NCI-H82 treated with DMSO at 0.1 percent for 48 hours (cell line): ENCODE results near the gene MS4A2.
"Not testable (repeated sequence)": the region's sequence is repeated elsewhere in the genome, so short reads cannot be mapped to it uniquely, and the experiment has no call there.

ENCODE experiments used
- DNase-seq: peaks from one replicate; lab custom pipeline; 2025; ENCODE audit not compliant: unreplicated experiment; lab: John Stamatoyannopoulos, UW

MS4A2 gene

DNA sequence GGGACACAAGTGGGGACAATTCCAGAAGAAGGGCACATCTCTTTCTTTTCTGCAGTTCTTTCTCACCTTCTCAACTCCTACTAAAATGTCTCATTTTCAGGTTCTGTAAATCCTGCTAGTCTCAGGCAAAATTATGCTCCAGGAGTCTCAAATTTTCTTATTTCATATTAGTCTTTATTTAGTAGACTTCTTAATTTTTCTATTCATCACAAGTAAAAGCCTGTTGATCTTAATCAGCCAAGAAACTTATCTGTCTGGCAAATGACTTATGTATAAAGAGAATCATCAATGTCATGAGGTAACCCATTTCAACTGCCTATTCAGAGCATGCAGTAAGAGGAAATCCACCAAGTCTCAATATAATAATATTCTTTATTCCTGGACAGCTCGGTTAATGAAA is at the start of gene MS4A2:
Gene MS4A2, plus strand, starts transcription at position 301 of the 400 bp plus-strand sequence. CDS start 102 bp downstream, outside the sequence.
- DNase-seq: no peak

DNA sequence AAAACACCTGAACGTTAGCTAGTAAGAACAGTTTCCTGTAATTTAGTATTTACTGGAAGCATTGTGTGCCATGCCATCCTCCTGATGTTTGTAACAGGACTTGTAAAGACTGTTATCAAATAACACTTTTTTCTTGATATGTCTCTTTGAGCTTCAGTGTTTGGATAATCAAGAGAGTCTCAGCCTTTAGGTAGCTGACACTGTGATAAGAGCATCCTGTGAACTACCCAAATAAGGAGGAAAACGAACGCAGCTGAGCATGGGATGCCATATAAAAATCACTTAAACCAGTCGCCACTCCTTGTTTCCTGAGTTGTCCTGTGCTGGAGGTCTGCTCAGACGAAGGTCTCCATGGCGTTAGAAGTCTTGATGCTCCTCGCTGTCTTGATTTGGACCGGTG is 48.4 kb upstream of the MS4A2 start, which contains the start of gene OOSP2:
Gene OOSP2, plus strand, starts transcription at position 301 of the 400 bp plus-strand sequence. Its CDS starts 51 bp downstream, at position 352.
- DNase-seq: no peak

DNA sequence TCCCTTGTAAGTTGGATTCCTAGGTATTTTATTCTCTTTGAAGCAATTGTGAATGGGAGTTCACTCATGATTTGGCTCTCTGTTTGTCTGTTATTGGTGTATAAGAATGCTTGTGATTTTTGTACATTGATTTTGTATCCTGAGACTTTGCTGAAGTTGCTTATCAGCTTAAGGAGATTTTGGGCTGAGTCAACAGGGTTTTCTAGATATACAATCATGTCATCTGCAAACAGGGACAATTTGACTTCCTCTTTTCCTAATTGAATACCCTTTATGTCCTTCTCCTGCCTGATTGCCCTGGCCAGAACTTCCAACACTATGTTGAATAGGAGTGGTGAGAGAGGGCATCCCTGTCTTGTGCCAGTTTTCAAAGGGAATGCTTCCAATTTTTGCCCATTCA is 38.0 kb upstream of the MS4A2 start:
- not testable (repeated sequence) for DNase-seq

DNA sequence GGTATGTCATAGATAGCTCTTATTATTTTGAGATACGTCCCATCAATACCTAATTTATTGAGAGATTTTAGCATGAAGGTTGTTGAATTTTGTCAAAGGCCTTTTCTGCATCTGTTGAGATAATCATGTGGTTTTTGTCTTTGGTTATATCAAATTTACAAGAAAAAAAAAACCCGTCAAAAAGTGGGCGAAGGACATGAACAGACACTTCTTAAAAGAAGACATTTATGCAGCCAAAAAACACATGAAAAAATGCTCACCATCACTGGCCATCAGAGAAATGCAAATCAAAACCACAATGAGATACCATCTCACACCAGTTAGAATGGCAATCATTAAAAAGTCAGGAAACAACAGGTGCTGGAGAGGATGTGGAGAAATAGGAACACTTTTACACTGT is 37.6 kb upstream of the MS4A2 start:
- not testable (repeated sequence) for DNase-seq

DNA sequence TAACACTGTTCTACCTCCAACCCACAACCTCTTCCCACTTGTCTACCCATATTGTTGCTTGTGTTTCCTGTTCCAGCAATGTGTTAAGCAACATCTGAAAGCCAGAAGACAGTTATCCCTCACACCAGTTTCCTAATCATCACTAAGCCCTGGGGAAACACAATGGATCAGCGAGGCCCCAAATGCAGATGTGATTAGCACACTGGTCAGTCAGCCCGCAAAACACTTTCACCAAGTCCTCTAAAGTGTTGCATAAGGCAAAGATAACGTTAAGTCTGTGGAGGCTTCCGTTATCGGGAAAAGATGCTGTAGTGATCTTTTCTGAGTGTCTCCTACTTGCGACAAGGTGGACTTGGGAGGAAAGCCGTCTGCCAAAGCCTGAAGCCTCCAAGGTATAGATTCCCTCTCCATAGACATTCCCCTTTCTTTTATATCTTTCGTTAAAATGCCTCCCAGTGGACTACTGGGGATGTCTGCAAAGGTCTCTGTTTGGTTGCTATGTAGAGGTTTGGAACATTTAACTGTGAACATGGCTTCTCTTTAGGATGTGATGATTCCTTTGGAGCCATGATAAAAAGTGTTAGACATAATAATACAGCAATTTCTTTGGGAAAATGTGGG is 32.0 kb upstream of the MS4A2 start, which contains the start of gene MS4A3:
Gene MS4A3, plus strand, starts transcription at position 317 of the 621 bp plus-strand sequence. CDS start 4,496 bp downstream, outside the sequence.
- DNase-seq: no peak

DNA sequence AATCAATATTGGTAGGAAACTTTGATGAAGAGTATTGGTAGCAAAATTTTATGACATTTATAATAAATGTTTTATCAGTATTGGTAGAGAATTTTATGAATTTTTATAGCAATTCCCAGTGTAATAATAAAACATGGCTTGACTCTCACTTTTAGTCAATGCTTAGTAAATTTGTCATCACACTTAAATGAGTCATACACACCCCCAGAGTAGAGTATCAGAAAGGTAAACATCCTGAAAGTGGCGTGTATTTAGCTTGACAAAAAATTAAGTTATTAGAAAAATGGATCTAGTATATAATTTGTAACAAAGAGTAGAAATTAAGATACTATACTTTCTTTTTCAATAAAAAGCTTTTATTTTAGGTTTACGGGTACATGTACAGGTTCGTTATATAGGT is 29.4 kb upstream of the MS4A2 start:
- DNase-seq: no peak

DNA sequence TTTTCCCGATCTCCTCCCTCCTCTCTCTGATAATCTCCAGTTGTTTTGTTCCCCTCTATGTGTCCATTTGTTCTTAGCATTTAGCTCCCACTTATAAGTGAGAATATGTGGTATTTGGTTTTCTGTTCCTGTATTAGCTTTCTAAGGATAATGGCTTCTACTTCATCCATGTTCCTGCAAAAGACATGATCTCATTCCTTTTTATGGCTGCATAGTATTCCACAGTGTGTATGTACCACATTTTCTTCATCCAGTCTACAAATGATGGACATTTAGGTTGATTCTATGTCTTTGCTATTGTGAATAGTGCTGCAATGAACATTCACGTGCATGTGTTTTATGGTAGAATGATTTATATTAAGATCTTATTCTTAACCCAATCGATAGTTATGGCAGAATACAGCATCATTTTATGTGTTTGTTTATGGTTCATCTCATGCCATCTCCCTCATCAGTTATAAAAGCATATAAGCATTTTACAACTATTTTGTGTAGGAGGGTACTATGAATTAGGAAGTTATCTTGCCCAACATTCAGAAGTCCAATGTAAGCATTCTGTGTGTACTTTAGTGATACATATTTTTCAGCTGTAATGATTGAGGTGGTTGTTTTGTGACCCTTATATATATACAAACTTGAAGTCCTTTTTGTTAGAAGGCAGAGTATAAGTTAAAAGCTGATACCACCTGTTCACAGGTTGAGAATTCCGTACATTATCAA is 28.8 kb upstream of the MS4A2 start:
- DNase-seq: no peak

DNA sequence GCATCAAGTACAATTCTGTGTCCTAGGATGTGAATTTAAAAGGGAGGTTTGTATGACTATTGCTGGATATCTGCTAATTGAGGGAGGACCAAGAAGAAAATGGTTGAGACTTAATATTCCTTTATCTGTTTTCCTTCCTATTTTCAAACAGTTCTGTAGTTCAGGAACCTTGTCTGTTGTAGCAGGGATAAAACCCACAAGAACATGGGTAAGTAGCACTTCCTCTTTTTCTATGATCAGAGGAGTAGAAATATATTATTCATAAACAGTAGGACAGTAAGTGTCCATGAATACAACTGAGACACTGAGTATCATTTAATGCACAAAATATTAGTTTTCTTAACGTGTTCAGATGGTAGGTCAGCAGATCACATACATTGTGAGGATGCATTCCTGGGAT is 24.4 kb upstream of the MS4A2 start:
- DNase-seq: no peak

DNA sequence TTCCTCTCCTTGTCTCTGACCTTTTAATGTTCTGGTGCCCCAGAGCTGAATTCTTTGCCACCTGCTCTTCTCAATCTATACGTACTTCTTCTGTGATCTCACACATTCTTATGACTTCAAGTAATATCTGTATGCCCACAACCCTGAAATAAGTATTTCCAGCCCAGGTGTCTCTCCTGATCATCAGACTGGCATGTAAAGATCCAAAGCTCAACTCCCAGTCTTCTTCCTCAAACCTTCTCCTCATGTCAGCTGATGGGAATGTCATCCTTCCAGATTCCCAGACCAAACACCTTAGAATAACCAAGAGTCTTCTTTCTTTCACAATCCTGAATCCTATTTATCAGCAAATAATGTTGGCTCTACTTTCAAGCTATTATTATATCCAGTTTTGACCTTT is 22.7 kb upstream of the MS4A2 start:
- DNase-seq: no peak

DNA sequence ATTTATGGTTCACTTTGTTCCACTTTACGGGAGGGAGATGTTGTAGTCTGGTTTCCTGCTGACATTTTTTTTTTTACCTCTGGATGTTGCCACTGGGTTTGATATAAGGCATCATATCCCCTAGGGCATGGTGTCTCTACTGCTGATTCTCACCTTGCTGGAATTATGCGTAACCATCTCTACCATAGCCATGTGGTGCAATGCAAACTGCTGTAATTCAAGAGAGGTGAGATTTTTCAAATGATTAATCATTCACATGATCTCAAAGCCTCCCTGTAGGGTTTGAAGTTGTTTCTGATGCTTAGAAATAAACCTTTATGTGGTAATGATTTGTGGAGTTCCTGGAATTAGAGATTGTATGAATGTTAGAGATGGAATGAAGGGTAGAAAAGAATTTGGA is 19.0 kb upstream of the MS4A2 start:
- DNase-seq: no peak

DNA sequence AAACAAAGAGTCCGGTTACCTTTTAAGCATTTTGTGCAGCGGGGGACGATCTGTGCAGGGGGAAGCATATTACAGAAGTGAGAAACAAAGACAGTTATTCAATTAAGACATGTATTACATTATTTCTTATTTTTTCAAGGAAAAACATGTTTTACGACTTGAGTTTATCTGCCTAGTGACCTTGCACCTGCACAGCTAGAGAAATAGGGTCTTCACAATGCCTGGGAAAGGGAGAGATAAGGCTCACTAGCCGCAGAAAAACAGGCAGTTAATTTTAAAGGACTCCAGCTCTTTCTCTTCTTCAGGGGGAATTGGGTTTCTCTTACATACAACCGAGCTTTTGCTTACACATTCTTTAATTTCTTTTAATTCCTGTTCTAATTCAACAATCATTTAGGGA is 16.8 kb upstream of the MS4A2 start:
- not testable (repeated sequence) for DNase-seq

DNA sequence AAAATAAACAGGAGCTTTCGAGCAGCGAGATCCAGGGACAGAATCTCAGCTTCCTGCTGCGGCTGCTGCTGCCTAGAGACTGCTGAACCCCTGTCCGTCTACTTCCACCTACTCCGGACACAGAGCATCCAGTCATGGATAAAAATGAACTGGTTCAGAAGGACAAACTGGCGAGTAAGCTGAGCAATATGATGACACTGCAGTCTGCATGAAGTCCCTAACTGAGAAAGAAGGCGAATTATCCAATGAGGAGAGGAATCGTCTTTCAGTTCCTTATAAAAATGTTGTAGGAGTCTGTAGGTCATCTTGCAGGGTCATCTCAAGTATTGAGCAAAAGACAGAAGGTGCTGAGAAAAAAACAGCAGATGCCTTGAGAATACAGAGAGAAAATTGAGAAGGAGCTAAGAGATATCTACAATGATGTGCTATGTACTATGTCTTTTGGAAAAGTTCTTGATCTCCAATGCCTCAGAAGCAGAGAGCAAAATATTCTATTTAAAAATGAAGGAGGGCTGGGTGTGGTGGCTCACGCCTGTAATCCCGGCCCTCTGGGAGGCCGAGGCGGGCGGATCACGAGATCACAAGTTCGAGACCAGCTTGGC is 11.1 kb upstream of the MS4A2 start:
- DNase-seq: no peak

DNA sequence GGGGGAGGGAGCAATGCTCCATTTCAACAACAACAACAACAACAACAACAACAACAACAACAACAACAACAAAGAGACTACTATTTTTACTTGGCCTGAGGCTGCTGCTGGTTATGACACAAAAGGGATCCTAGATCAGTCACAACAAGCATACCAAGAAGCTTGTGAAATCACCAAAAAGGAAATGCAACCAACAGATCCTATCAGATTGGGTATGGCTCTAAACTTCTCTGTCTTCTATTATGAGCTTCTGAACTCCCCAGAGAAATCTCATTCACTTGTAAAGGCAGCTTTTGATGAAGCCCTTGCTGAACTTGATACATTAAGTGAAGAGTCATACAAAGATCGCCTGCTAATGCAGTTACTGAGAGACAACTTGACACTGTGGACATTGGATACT is 10.5 kb upstream of the MS4A2 start:
- DNase-seq: no peak

DNA sequence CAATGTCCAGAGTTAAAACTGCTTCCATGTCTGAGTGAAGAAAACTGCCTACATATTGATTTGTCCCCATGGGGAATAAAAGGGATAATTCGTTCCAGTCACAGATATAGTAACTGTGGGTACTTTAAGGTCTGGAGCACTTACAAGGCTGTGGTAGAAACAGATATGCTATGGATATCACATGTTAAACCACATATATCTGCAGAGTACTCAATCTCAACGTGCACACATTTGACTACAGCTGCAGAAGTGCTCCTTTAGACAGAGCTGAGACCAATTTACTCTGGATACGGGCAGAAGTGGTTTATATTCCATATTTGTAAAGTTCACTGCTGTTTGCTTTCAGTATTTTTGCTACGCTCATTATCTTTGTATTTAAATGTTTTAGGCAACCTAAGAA is 9.7 kb upstream of the MS4A2 start:
- DNase-seq: no peak

DNA sequence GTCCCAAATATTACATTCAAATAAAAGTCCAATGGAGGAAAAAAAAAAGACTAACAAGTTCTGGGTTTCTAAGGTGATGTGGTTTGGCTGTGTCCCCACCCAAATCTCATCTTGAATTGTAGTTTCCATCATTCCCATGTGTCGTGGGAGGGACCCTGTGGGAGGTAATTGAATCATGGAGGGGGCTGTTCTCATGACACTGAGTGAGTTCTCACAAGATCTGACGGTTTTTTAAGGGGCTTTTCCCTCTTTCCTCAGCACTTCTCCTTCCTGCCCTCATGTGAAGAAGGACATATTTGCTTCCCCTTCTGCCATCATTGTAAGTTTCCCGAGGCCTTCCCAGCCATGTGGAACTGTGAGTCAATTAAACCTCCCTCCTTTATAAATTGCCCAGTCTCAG is 7.9 kb upstream of the MS4A2 start:
- DNase-seq: no peak

DNA sequence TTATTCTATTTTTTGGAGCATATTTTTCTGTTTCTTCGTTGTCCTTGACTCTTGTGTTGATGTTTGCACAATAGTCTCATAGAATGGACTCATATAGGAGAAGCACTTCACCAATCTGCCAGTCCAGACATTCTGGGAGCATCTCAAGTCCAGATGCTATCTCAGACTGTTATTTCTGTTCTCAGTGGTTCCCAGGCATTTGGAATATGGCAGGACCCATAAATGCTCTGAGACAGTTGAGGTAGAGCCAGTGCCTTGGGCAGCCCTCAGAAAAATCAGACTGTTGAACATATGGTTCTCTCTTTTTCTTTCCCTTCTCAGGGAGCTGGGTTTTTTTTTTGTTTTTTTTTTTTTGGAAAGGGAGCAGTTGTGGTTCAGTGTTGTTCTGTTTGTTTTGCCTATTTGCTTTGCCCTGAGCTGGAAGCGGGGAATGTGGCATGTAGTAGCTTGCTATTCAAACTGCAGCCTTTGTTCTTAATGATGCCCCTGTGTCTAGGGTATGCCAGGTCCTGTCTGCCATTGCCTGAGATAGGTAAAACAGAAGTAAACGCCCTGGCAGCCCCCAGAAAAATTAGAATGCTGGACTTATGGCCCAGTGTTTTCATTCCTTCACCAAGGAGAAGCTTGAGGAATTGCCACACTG is 3.7 kb upstream of the MS4A2 start:
- no peak for DNase-seq

DNA sequence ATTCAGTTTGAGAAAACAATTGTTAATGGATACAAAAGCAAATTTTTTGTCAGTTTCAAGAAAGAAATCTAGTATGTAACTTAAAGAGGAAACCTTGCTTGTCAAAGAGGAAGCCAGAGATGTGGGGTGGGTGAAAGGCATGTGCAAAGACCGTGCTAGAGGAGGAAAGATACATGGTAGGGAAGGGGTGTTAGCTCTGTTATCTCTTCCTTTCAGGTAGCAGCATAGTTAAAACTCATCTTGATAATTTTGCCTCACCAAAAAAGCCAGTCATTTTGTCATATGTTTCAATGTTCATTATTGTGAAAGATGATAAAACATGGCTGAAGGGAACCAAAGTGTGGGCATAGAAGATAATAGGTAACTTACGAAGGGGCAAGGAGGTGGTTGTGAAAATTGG is 2.6 kb upstream of the MS4A2 start:
- no peak for DNase-seq

DNA sequence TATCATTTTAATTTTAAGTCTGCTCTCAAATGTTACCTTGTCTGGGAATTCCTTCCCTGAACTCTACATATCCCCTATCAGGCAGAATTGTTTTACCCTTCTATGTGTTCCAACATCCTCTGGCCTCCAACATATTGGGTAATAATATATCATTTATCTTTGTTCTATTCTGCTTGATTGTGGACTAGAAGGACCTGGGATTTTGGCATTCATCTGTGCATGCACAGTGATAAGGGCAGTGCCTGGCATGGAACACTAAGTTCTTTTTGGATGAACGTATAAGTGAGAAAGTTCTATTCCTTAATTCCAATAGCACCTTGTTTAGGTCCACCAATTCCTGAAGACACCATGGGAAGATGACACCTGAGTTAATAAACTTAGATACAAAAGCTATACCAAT is 1.2 kb upstream of the MS4A2 start:
- DNase-seq: no peak

DNA sequence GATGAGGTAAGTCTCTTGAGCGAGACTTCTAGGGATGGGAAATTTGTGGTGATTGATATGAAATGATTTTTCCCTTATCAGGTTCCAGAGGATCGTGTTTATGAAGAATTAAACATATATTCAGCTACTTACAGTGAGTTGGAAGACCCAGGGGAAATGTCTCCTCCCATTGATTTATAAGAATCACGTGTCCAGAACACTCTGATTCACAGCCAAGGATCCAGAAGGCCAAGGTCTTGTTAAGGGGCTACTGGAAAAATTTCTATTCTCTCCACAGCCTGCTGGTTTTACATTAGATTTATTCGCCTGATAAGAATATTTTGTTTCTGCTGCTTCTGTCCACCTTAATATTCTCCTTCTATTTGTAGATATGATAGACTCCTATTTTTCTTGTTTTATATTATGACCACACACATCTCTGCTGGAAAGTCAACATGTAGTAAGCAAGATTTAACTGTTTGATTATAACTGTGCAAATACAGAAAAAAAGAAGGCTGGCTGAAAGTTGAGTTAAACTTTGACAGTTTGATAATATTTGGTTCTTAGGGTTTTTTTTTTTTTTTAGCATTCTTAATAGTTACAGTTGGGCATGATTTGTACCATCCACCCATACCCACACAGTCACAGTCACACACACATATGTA is 7.1 kb downstream of the MS4A2 start:
- DNase-seq: no peak

DNA sequence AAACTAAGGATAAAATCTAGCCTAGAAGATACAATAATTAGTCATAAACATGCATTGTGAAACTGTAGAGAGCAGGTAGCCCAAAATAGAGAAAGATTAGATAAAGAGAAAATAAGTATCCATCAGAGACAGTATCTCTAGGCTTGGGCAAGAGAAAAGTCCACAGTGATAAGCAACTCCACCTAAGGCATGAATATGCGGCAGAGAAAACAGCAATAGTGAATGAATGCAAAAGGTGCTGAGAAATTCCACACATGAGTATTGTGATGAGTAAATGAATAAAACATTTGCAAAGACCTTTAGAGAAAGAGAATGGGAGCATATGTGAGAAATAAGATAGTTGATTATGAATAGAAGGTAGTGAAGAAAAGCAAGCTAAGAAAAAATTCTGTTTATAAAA is 8.7 kb downstream of the MS4A2 start:
- no peak for DNase-seq

DNA sequence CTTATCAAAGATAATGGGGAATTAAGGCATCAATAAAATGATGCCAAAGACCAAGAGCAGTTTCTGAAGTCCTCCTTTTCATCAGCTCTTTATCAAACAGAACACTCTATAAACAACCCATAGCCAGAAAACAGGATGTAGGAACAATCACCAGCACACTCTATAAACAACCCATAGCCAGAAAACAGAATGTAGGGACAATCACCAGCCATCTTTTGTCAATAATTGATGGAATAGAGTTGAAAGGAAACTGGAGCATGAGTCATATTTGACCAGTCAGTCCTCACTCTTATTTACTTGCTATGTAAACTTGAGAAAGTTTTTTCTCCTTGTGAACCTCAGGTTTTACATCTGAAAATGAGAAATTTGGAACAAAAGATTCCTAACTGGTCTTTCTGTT is 10.0 kb downstream of the MS4A2 start:
- no peak for DNase-seq
